IMR-90 (cell line): ENCODE data around the gene DMD. TPM values are rescaled to one million over a fixed set of nuclear protein-coding genes. Genes with fewer than 3 reads are reported as not detected.

Source experiments
- ATAC-seq: fragments of 200-7000 bp; cut with Tn5 transposase; 2 replicates; pipeline ENCODE4 v1.9.1; 2020; ENCODE audit warnings: low read depth, mild to moderate bottlenecking, moderate library complexity
- BruUV-seq: library from RNA; stranded (reverse); fragments of 400-500 nt; replicated peaks from 2 replicates; lab custom pipeline; 2021; lab: Mats Ljungman, UMichigan
- CTCF ChIA-PET: fragments of 300-600 bp; formaldehyde crosslinking; extraction: SDS; loops from one replicate; lab custom pipeline; 2021; ENCODE audit warnings: antibody characterized with exemption; lab: Yijun Ruan, JAX
- POLR2A ChIA-PET: fragments of 300-600 bp; sonication (Branson Sonifier 250); formaldehyde crosslinking; loops from one replicate; lab custom pipeline; 2022; ENCODE audit warnings: antibody characterized with exemption; ENCODE audit not compliant: unreplicated experiment; lab: Charles Lee
- DNase-seq: peaks from one replicate; pipeline ENCODE4 v3.0.0; 2013
- H2AFZ ChIP-seq: replicated peaks from 2 replicates; pipeline ENCODE3; 2013; ENCODE audit warnings: low read length, mild to moderate bottlenecking; ENCODE audit not compliant: poor library complexity
- H2AK5ac ChIP-seq: 2 replicates; pipeline ENCODE4 v1.6.1; 2013; ENCODE audit warnings: low read depth, low read length, inconsistent platforms
- H2AK9ac ChIP-seq: replicated peaks from 2 replicates; pipeline ENCODE3; 2013; ENCODE audit warnings: mild to moderate bottlenecking, low read depth, low read length, moderate library complexity; ENCODE audit not compliant: poor library complexity
- H2BK120ac ChIP-seq: 2 replicates; pipeline ENCODE4 v1.6.1; 2013; ENCODE audit warnings: low read depth, low read length, inconsistent platforms
- H2BK15ac ChIP-seq: 3 replicates; pipeline ENCODE4 v1.6.1; 2013; ENCODE audit warnings: low read depth, low read length, inconsistent platforms
- H2BK20ac ChIP-seq: 2 replicates; pipeline ENCODE4 v1.6.1; 2013; ENCODE audit warnings: low read depth, mild to moderate bottlenecking, inconsistent platforms, low read length, moderate library complexity
- H2BK5ac ChIP-seq: 2 replicates; pipeline ENCODE4 v1.6.1; 2013; ENCODE audit warnings: mild to moderate bottlenecking, low read depth, low read length, inconsistent platforms; ENCODE audit not compliant: poor library complexity, severe bottlenecking
- H3K14ac ChIP-seq: replicated peaks from 2 replicates; pipeline ENCODE4 v1.6.1; 2013; ENCODE audit warnings: low read depth, low read length, inconsistent platforms
- H3K18ac ChIP-seq: 2 replicates; pipeline ENCODE4 v1.6.1; 2013; ENCODE audit warnings: low read depth, low read length, control low read depth
- H3K23ac ChIP-seq: 2 replicates; pipeline ENCODE4 v1.6.1; 2013; ENCODE audit warnings: low read depth, low read length, inconsistent platforms
- H3K27ac ChIP-seq: 2 replicates; pipeline ENCODE4 v1.5.1; 2013; ENCODE audit warnings: mild to moderate bottlenecking, control low read depth, low read length; ENCODE audit not compliant: insufficient read depth
- H3K27me3 ChIP-seq: 2 replicates; pipeline ENCODE4 v1.6.1; 2013; ENCODE audit warnings: low read length; ENCODE audit not compliant: control insufficient read depth, insufficient read depth
- H3K36me3 ChIP-seq: 2 replicates; pipeline ENCODE4 v1.6.1; 2013; ENCODE audit warnings: low read length, mixed read lengths; ENCODE audit not compliant: control insufficient read depth, insufficient read depth
- H3K4ac ChIP-seq: 2 replicates; pipeline ENCODE4 v1.6.1; 2013; ENCODE audit warnings: low read depth, low read length, inconsistent platforms
- H3K4me1 ChIP-seq: 2 replicates; pipeline ENCODE4 v1.6.1; 2013; ENCODE audit warnings: low read length, mixed read lengths; ENCODE audit not compliant: control insufficient read depth, insufficient read depth
- H3K4me2 ChIP-seq: 2 replicates; pipeline ENCODE4 v1.6.1; 2013; ENCODE audit warnings: low read depth, mild to moderate bottlenecking, control low read depth, low read length, moderate library complexity
- H3K4me3 ChIP-seq: 2 replicates; pipeline ENCODE4 v1.5.1; 2013; ENCODE audit warnings: low read depth, mild to moderate bottlenecking, control low read depth, low read length, moderate library complexity; ENCODE audit not compliant: insufficient read depth
- H3K56ac ChIP-seq: 2 replicates; pipeline ENCODE4 v1.6.1; 2013; ENCODE audit warnings: low read length, inconsistent platforms; ENCODE audit not compliant: insufficient read depth; ENCODE audit errors: extremely low read depth
- H3K79me1 ChIP-seq, 2 experiments: 2 replicates each; pipeline ENCODE4 v1.6.1; 2013; ENCODE audit warnings: low read length in 2 of 2, inconsistent platforms in 1 of 2, low read depth in 1 of 2
- H3K9ac ChIP-seq: 2 replicates; pipeline ENCODE4 v1.6.1; 2013; ENCODE audit warnings: low read depth, low read length, control low read depth
- H3K9me1 ChIP-seq: 2 replicates; pipeline ENCODE4 v1.6.1; 2013; ENCODE audit warnings: low read length, inconsistent platforms; ENCODE audit not compliant: insufficient read depth
- H3K9me3 ChIP-seq: 2 replicates; pipeline ENCODE4 v1.6.1; 2013; ENCODE audit warnings: low read length; ENCODE audit not compliant: control insufficient read depth, insufficient read depth
- H4K20me1 ChIP-seq: 2 replicates; pipeline ENCODE4 v1.6.1; 2013; ENCODE audit warnings: low read length, inconsistent platforms; ENCODE audit not compliant: insufficient read depth
- H4K5ac ChIP-seq: 2 replicates; pipeline ENCODE4 v1.6.1; 2013; ENCODE audit warnings: mild to moderate bottlenecking, low read depth, low read length, control low read depth
- H4K8ac ChIP-seq, 2 experiments: 2 replicates each; pipeline ENCODE4 v1.6.1; 2013; ENCODE audit warnings: low read depth in 2 of 2, low read length in 2 of 2, control low read depth in 1 of 2, inconsistent platforms in 1 of 2
- H4K91ac ChIP-seq: 2 replicates; pipeline ENCODE4 v1.6.1; 2013; ENCODE audit warnings: low read depth, low read length, inconsistent platforms; ENCODE audit not compliant: insufficient read depth
- BHLHE40 ChIP-seq: fragments of 150-350 bp; IDR thresholded peaks from 2 replicates; pipeline ENCODE4 v1.6.1; 2016; ENCODE audit warnings: mild to moderate bottlenecking, low read depth, low read length
- CEBPB ChIP-seq: IDR thresholded peaks from 2 replicates; pipeline ENCODE4 v1.6.1; 2012; ENCODE audit warnings: low read depth, low read length, improper control_type of control experiment
- CHD1 ChIP-seq: IDR thresholded peaks from 2 replicates; pipeline ENCODE4 v1.6.1; 2012; ENCODE audit warnings: low read depth, low read length, improper control_type of control experiment
- FOS ChIP-seq: fragments of 150-350 bp; IDR thresholded peaks from 2 replicates; pipeline ENCODE4 v1.6.1; 2016; ENCODE audit warnings: low read depth, low read length
- MAFK ChIP-seq: IDR thresholded peaks from 2 replicates; pipeline ENCODE4 v1.6.1; 2012; ENCODE audit warnings: low read depth, low read length, improper control_type of control experiment
- MAZ ChIP-seq: IDR thresholded peaks from 2 replicates; pipeline ENCODE4 v1.6.1; 2012; ENCODE audit warnings: low read depth, mild to moderate bottlenecking, low read length, improper control_type of control experiment, moderate library complexity, borderline replicate concordance
- MXI1 ChIP-seq: IDR thresholded peaks from 2 replicates; pipeline ENCODE4 v1.6.1; 2012; ENCODE audit warnings: low read depth, mild to moderate bottlenecking, low read length, moderate library complexity, borderline replicate concordance
- NFE2L2 ChIP-seq: fragments of 150-350 bp; IDR thresholded peaks from 2 replicates; pipeline ENCODE4 v1.6.1; 2016; ENCODE audit warnings: low read depth, mild to moderate bottlenecking, low read length
- POLR2A ChIP-seq: IDR thresholded peaks from 2 replicates; pipeline ENCODE4 v1.6.1; 2012; ENCODE audit warnings: mild to moderate bottlenecking, low read depth, low read length
- RAD21 ChIP-seq: IDR thresholded peaks from 2 replicates; pipeline ENCODE4 v1.6.1; 2012; ENCODE audit warnings: low read length, improper control_type of control experiment
- RCOR1 ChIP-seq: IDR thresholded peaks from 2 replicates; pipeline ENCODE4 v1.6.1; 2012; ENCODE audit warnings: mild to moderate bottlenecking, low read length, improper control_type of control experiment; ENCODE audit not compliant: insufficient replicate concordance
- RFX5 ChIP-seq: IDR thresholded peaks from 2 replicates; pipeline ENCODE4 v1.8.0; 2012; ENCODE audit warnings: low read depth, mild to moderate bottlenecking, low read length, moderate library complexity
- SMC3 ChIP-seq: fragments of 150-350 bp; IDR thresholded peaks from 2 replicates; pipeline ENCODE4 v1.6.1; 2016; ENCODE audit warnings: low read depth, mild to moderate bottlenecking, antibody characterized with exemption, low read length, moderate library complexity
- USF2 ChIP-seq: fragments of 150-350 bp; IDR thresholded peaks from 2 replicates; pipeline ENCODE4 v1.6.1; 2017; ENCODE audit warnings: mild to moderate bottlenecking, antibody characterized with exemption, low read length, low read depth
- dilution Hi-C: fragments of 300-500 bp; cut with HindIII; formaldehyde crosslinking; loops from one replicate; pipeline ENCODE4 v1.14.3; 2018; ENCODE audit warnings: low sequenced_read_pairs; ENCODE audit not compliant: unreplicated experiment
- in situ Hi-C: fragments of 300-500 bp; cut with MboI; formaldehyde crosslinking; loops from 3 replicates; pipeline ENCODE4 v1.14.3; 2019; ENCODE audit warnings: low sequenced_read_pairs, inconsistent platforms, mixed read lengths
- intact Hi-C: fragments of 100-400 bp; cut with micrococcal nuclease; formaldehyde crosslinking; loops from 2 replicates; pipeline ENCODE4 v1.10.0; 2022
- polyA plus RNA-seq, 3 experiments: library from polyadenylated mRNA; depleted of rRNA; stranded (reverse); fragments of >200 nt; gene quantifications; 2 replicates each; pipeline ENCODE4 v1.2.3, GENCODE V29; 2012; ENCODE audit warnings: low replicate concordance in 1 of 3
- total RNA-seq: library from RNA; depleted of rRNA; stranded (reverse); fragments of >200 nt; gene quantifications from 2 replicates; pipeline ENCODE4 v1.2.3, GENCODE V29; 2012
- TF ChIP-seq, protein P1 (sequence below): fragments of 150-350 bp; IDR thresholded peaks from 2 replicates; pipeline ENCODE4 v1.6.1; 2016; ENCODE audit warnings: low read depth, mild to moderate bottlenecking, low read length, moderate library complexity, borderline replicate concordance
- TF ChIP-seq, protein P2 (sequence below): conservative IDR thresholded peaks from 2 replicates; pipeline ENCODE4 v1.5.1; 2012; ENCODE audit warnings: mild to moderate bottlenecking, low read depth, low read length, improper control_type of control experiment

DMD gene
- total and polyA plus RNA-seq, 2 of the 4 experiments (the other 2 are of a cell fraction), result 6.6 to 11.8 TPM

DNA sequence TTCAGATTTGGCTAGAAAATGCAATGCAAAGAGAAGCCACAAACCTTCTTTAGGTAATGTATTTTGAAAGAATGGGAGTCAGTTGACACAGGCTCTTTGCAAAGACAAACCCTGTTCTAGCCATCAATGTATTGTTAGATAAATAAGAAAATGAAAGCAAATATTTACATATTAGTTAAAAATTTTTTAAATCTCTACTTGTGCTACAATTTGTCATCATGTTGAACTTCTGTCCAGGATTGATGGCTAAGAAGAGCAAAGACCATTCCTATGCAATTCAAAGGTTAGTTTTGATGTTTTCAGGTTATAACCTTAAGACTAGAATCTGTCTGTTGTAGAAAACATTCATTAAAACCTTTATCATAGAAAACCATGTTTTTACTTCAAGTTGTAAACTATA is 1350.7 kb downstream of the DMD start:
- Histone ChIP-seq H3K9ac (no peak overlapping the region), H3K27ac (no peak overlapping the region), H3K27me3 (no peaks in the 10 kb centered on the region), H2BK20ac (no peak overlapping the region), H3K14ac (no peak overlapping the region), H4K20me1 (no peaks in the 10 kb centered on the region), H3K23ac (no peak overlapping the region), H3K36me3 (no peaks in the 10 kb centered on the region), H4K5ac (no peak overlapping the region), H3K9me1 (no peaks in the 10 kb centered on the region), H3K9me3 (no peaks in the 10 kb centered on the region), H3K4me2 (no peak overlapping the region), H2BK5ac (no peak overlapping the region), H2AK5ac (no peak overlapping the region), H2AK9ac (no peak overlapping the region), H3K4me3 (no peak overlapping the region), H3K18ac (no peak overlapping the region), H3K79me1 (no peaks in the 10 kb centered on the region), H3K56ac (no peak overlapping the region), H2AFZ (no peak overlapping the region), H2BK120ac (no peak overlapping the region), H2BK15ac (no peak overlapping the region), H3K4ac (no peak overlapping the region), H3K4me1 (no peaks in the 10 kb centered on the region), H4K91ac (no peak overlapping the region), H4K8ac (no peak overlapping the region)
- no peak for TF ChIP-seq MAZ
- no peak for TF ChIP-seq MAFK
- TF ChIP-seq RAD21, result no peak
- no peak for TF ChIP-seq RFX5
- TF ChIP-seq, protein P1, sequence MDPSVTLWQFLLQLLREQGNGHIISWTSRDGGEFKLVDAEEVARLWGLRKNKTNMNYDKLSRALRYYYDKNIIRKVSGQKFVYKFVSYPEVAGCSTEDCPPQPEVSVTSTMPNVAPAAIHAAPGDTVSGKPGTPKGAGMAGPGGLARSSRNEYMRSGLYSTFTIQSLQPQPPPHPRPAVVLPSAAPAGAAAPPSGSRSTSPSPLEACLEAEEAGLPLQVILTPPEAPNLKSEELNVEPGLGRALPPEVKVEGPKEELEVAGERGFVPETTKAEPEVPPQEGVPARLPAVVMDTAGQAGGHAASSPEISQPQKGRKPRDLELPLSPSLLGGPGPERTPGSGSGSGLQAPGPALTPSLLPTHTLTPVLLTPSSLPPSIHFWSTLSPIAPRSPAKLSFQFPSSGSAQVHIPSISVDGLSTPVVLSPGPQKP, result no peak
- no peak for TF ChIP-seq CEBPB
- no peak for TF ChIP-seq RCOR1
- TF ChIP-seq MXI1, result no peak
- no peak for TF ChIP-seq BHLHE40
- TF ChIP-seq POLR2A, result no peak
- no peak for TF ChIP-seq USF2
- no peak for TF ChIP-seq NFE2L2
- TF ChIP-seq, protein P2, sequence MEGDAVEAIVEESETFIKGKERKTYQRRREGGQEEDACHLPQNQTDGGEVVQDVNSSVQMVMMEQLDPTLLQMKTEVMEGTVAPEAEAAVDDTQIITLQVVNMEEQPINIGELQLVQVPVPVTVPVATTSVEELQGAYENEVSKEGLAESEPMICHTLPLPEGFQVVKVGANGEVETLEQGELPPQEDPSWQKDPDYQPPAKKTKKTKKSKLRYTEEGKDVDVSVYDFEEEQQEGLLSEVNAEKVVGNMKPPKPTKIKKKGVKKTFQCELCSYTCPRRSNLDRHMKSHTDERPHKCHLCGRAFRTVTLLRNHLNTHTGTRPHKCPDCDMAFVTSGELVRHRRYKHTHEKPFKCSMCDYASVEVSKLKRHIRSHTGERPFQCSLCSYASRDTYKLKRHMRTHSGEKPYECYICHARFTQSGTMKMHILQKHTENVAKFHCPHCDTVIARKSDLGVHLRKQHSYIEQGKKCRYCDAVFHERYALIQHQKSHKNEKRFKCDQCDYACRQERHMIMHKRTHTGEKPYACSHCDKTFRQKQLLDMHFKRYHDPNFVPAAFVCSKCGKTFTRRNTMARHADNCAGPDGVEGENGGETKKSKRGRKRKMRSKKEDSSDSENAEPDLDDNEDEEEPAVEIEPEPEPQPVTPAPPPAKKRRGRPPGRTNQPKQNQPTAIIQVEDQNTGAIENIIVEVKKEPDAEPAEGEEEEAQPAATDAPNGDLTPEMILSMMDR, result no peak
- TF ChIP-seq CHD1, result no peak
- TF ChIP-seq FOS, result no peak
- TF ChIP-seq SMC3, result no peak
- ChIA-PET CTCF (no interaction called here), POLR2A (no interaction called here)
- intact Hi-C loops, result no loop called here
- no TSS peak for BruUV-seq
- ATAC-seq (no peak), DNase-seq (no peak)
- dilution Hi-C loops, result no loop called here
- in situ Hi-C loops, result no loop called here
